IPS-15b (cell line): Measurements from ENCODE around the gene ZNF844.
"Not testable (repeated sequence)": the region's sequence is repeated elsewhere in the genome, so short reads cannot be mapped to it uniquely, and the experiment has no call there.

Experiments
- H3K27me3 ChIP-seq: one replicate; pipeline ENCODE4 v1.6.1; 2013; ENCODE audit warnings: low read length; ENCODE audit not compliant: control insufficient read depth, insufficient read depth
- H3K36me3 ChIP-seq: one replicate; pipeline ENCODE4 v1.6.1; 2013; ENCODE audit warnings: low read length; ENCODE audit not compliant: control insufficient read depth, insufficient read depth
- H3K4me1 ChIP-seq: one replicate; pipeline ENCODE4 v1.6.1; 2013; ENCODE audit warnings: mild to moderate bottlenecking, low read length; ENCODE audit not compliant: control insufficient read depth, insufficient read depth
- H3K4me3 ChIP-seq: one replicate; pipeline ENCODE4 v1.5.1; 2013; ENCODE audit warnings: low read depth, low read length
- H3K9ac ChIP-seq: one replicate; pipeline ENCODE4 v1.6.1; 2013; ENCODE audit warnings: low read depth, mild to moderate bottlenecking, low read length
- H3K9me3 ChIP-seq: one replicate; pipeline ENCODE4 v1.6.1; 2013; ENCODE audit warnings: mild to moderate bottlenecking, low read length; ENCODE audit not compliant: control insufficient read depth, insufficient read depth

Gene ZNF844

GRCh38 chr19:12095111-12095790, 30.7 kb downstream of the ZNF844 start:
- peaks cover 4% of the 10 kb centered on the region for H3K36me3 ChIP-seq
- H3K9ac ChIP-seq, result no peak overlapping the region
- H3K9me3 ChIP-seq, result peaks cover 10% of the 10 kb centered on the region
- no peaks in the 10 kb centered on the region for H3K4me1 ChIP-seq
- no peaks in the 10 kb centered on the region for H3K27me3 ChIP-seq
- H3K4me3 ChIP-seq, result no peak overlapping the region

GRCh38 chr19:12098040-12098439, 33.5 kb downstream of the ZNF844 start:
- Histone ChIP-seq H3K9ac (no peak overlapping the region), H3K36me3 (peaks cover 4% of the 10 kb centered on the region), H3K27me3 (no peaks in the 10 kb centered on the region), H3K4me3 (no peak overlapping the region), H3K4me1 (no peaks in the 10 kb centered on the region), H3K9me3 (peaks cover 10% of the 10 kb centered on the region)

- H3K9ac ChIP-seq, H3K4me1 ChIP-seq, H3K9me3 ChIP-seq, H3K36me3 ChIP-seq, H3K27me3 ChIP-seq, H3K4me3 ChIP-seq: not testable (repeated sequence)
Measured at GRCh38 chr19:12103909-12104308, 39.4 kb downstream of the ZNF844 start.

GRCh38 chr19:12111176-12111575, 46.6 kb downstream of the ZNF844 start:
- Histone ChIP-seq H3K9ac (no peak overlapping the region), H3K9me3 (peaks cover 37% of the 10 kb centered on the region), H3K36me3 (peaks cover 45% of the 10 kb centered on the region), H3K27me3 (no peaks in the 10 kb centered on the region), H3K4me1 (no peaks in the 10 kb centered on the region), H3K4me3 (no peak overlapping the region)

GRCh38 chr19:12111943-12112637, 47.6 kb downstream of the ZNF844 start:
- peaks cover 42% of the 10 kb centered on the region for H3K36me3 ChIP-seq
- H3K4me3 ChIP-seq, result no peak overlapping the region
- H3K9ac ChIP-seq, result no peak overlapping the region
- H3K4me1 ChIP-seq, result no peaks in the 10 kb centered on the region
- no peaks in the 10 kb centered on the region for H3K27me3 ChIP-seq
- peaks cover 37% of the 10 kb centered on the region for H3K9me3 ChIP-seq

- H3K27me3 ChIP-seq, result no peaks in the 10 kb centered on the region
- H3K4me3 ChIP-seq, result no peak overlapping the region
- no peak overlapping the region for H3K9ac ChIP-seq
- no peaks in the 10 kb centered on the region for H3K4me1 ChIP-seq
- H3K9me3 ChIP-seq, result peaks cover 37% of the 10 kb centered on the region
- H3K36me3 ChIP-seq, result peaks cover 42% of the 10 kb centered on the region
Measured at GRCh38 chr19:12112701-12113100, 48.2 kb downstream of the ZNF844 start.

- H3K36me3 ChIP-seq, result peaks cover 42% of the 10 kb centered on the region
- H3K9ac ChIP-seq, result no peak overlapping the region
- no peaks in the 10 kb centered on the region for H3K4me1 ChIP-seq
- no peak overlapping the region for H3K4me3 ChIP-seq
- H3K27me3 ChIP-seq, result no peaks in the 10 kb centered on the region
- peaks cover 37% of the 10 kb centered on the region for H3K9me3 ChIP-seq
Measured at GRCh38 chr19:12113121-12113520, 48.6 kb downstream of the ZNF844 start.

GRCh38 chr19:12117201-12117970, 52.9 kb downstream of the ZNF844 start:
- Histone ChIP-seq H3K9me3 (peaks cover 12% of the 10 kb centered on the region), H3K4me3 (no peak overlapping the region), H3K4me1 (no peaks in the 10 kb centered on the region), H3K9ac (no peak overlapping the region), H3K36me3 (peaks cover 13% of the 10 kb centered on the region), H3K27me3 (no peaks in the 10 kb centered on the region)

GRCh38 chr19:12126707-12127106, 62.2 kb downstream of the ZNF844 start:
- Histone ChIP-seq H3K9me3 (peaks cover under 1% of the 10 kb centered on the region), H3K36me3 (no peaks in the 10 kb centered on the region), H3K4me3 (no peak overlapping the region), H3K27me3 (no peaks in the 10 kb centered on the region), H3K4me1 (no peaks in the 10 kb centered on the region), H3K9ac (no peak overlapping the region)
